ENCODE measurements around the gene SCAMP2.
A peak's percentile ranks its signal among the peaks of the same experiment; 100 is the strongest.

Gene SCAMP2

DNA sequence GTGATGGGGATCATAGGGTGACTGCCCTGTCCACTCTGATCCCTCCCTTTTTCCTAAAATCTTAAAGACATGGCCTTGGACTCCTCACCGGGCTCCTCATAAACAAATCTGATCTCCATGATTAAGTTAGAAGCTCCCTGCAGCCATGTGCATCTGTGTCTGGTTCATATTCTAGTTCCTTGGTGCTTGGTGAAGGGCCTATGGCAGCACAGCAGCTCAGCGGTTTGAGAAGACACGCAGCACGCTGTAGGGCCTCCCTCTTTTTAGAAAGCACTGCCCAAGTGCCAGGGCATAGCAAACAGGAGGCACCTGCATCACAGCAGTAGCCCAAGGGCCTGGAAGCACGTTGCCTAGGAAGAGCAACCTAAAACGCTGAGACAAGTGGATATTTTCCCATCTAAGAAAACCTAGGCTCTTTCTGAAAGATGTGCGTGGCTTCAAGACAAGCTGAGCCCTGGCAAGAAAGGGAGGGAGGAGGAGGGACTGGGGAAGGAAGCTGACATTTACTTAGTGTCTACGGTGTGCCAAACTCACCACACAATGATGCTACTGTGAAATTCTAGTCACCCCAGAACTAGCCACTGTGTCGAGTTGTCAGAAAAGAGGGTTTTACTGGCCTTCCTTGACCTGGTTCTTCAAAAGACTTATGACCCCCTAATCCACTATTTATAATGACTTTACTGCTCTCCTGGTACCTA, 15.3 kb downstream of the SCAMP2 start:
- no peak for DNase-seq (ENCODE audit: low read depth)

DNA sequence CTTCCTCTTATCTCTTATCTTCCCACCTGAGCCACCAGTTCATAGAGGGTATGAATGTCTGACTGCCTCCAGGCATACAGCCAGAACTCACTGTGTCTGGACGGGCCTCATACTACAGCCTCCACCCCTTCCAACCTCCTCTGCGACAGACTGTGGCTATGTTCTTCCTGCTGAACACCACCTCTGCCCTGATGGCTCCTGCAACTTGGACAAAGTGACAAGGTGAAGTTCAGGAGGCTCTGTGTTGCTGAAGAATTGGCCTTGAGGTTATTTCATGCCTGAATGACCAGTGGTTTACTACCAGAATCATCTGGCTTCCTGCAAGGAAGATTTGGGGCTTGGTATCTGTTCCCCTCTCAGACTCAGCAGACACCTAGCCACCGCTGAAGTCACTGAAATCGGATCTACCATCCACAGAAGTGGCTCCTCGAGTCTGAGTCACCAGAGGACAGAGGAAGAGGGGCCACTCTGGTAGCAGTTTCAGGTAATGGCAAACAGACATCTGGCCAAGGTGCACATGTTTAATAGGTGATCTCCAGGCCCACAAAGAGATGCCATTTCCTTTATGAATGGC, 16.0 kb downstream of the SCAMP2 start:
- DNase-seq (ENCODE audit: low read depth), result no peak

DNA sequence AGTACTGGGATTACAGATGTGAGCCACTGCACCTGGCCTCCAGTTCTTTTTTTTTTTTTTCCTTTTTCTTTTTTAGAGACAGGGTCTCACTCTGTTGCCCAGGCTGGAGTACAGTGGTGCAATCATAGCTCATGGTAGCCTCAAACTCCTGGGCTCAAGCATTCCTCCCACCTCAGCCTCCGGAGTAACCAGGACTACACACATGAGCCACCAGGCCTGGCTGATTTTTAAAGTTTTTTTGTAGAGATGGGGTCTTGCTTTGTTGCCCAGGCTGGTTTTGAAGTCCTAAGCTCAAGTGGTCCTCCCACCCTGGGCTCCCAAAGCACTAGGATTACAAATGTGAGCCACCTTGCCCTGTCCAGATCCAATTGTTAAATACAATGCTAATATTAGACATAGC, 16.6 kb downstream of the SCAMP2 start:
- DNase-seq (ENCODE audit: low read depth), result no peak

DNA sequence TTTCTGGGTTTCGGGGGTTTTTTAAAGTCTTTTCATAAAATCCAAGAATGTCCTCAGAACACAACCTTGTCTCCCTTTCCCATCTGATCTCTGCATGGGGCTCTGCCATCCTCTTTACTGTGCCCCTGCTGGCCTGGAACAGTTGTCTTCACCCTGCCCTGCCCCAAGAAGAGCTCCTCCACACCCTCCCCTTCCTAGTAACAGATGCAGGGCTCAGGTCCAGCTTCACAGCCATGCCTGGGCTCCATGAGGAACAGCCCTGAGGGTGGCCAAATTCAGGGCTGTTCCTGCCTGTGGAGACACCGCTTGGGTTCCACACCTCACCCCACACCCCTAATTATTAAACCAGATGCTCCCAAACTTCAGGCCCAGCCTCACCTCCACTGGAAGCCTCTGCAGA, 17.3 kb downstream of the SCAMP2 start:
- no peak for DNase-seq (ENCODE audit: low read depth)

DNA sequence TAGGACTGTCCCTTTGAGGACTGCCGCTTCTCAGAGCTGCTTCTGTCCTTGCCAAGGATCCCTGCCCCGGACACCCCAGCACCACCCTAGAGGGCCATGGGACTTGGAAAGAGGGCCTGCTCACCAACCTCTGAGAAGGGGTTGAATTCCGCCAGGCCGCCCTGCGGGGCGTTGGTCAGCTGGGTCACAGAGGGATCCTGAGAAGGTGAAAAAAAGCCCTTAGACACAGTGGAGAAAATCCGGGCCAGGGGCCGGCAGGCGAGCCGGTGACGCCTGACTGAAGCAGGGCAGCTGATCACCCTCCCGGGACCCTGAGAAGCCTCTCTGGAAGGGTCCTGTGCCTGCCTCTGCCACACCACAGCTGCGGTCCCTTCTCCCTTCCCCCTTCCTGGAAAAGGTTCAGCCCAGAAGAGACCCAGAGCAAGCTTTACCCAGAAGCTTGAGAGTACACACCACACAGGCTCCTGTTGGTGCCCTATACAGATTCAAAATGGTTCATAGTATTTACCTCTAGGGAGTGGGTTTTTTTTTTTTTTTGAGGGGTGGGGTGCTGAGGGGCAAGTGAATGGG, 18.6 kb downstream of the SCAMP2 start:
- DNase-seq (ENCODE audit: low read depth), result no peak

DNA sequence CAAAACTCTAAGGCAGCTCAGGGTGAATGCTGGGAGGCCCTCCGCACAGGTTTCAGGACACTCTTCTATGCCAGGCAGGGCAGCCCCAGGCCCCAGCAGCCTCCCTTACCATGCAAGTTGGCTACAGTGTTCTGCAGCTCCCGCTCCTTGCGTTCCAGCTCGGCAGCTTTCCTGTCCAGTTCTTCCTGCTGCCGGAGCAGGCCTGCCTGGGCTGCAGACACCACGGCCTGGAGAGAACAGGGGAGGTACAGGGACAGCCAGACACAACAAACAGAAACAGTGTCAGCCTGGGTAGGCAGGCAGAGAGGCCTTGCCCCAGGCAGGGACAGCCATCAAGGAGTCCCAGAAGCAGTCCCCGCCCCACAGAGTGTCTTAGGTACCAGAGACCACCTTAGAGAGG, 21.2 kb downstream of the SCAMP2 start:
- DNase-seq (ENCODE audit: low read depth), result no peak

DNA sequence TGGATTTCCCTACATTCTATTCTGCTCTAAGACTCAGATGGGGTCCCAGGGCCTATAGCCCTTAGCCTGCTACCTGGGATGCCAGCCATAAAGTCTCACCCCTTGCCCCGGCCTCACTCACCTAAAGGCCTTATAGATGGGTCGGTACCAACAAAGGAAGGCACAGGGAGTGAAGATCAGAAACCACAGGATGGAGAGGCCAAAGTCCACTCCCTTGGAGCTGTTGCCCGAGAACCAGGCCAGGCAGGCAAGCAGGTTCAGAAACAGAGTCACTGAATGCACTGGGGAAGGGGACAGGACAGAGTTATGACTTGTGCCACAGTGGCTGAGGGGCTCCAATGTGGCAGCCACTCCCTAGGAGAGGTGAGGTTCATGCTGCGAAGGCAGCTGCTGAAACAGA, 22.8 kb downstream of the SCAMP2 start:
- no peak for DNase-seq (ENCODE audit: low read depth)

DNA sequence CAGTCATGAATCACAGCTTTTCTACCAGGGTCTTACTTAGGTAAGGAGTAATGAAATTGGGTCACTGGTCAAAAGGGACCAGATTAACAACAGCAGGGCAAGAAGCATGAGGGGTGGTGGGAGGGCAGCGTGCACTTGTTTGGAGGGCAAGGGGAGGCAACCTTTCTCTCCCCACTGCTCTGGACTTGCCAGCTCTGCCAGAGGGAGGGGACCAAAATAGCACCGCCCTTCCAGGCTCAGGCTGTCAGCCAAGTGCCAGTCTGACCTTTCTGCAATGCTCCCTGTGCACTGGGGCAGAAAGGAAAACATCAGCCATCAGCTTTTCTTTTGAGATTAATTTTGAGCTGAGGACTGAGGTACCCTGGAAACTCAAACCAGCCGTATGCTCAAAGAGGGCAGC, 25.7 kb downstream of the SCAMP2 start:
- no peak for DNase-seq (ENCODE audit: low read depth)

DNA sequence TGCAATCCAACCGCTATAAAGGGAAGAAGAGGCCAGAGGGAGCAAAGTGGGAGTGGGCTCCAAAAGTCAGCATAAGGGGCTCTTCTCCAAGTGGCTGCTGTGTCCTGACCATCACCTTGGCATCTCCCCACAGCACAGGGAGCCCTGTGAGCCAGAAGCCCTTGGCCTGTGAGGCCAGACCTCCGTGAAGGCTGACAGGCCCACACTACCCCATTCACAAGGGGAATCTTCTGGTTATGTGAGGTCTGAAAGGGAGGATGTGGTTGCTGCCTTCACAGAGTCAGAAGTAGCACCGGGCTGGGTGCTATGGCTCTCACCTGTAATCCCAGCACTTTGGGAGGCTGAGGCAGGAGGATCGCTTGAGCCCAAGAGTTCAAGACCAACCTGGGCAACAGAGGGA, 27.6 kb downstream of the SCAMP2 start:
- no peak for DNase-seq (ENCODE audit: low read depth)

DNA sequence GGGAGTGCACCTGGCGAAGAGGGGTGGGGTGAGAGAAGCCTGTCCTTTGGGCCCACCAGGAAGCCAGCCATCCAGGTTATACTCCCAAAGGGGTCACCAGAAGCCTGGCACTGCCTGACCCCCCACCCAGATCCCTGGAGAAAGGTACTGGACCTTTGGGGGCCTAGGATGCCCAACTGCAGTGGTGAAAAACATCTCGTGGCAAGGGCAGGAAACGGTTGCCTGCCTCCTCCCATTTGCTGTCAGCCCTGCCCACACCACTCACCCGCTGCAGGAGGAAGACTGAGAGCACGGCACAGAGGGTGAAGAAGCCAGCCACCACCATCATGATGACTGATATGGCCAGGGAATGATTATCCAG, 28.0 kb downstream of the SCAMP2 start:
- no peak for DNase-seq (ENCODE audit: low read depth)

DNA sequence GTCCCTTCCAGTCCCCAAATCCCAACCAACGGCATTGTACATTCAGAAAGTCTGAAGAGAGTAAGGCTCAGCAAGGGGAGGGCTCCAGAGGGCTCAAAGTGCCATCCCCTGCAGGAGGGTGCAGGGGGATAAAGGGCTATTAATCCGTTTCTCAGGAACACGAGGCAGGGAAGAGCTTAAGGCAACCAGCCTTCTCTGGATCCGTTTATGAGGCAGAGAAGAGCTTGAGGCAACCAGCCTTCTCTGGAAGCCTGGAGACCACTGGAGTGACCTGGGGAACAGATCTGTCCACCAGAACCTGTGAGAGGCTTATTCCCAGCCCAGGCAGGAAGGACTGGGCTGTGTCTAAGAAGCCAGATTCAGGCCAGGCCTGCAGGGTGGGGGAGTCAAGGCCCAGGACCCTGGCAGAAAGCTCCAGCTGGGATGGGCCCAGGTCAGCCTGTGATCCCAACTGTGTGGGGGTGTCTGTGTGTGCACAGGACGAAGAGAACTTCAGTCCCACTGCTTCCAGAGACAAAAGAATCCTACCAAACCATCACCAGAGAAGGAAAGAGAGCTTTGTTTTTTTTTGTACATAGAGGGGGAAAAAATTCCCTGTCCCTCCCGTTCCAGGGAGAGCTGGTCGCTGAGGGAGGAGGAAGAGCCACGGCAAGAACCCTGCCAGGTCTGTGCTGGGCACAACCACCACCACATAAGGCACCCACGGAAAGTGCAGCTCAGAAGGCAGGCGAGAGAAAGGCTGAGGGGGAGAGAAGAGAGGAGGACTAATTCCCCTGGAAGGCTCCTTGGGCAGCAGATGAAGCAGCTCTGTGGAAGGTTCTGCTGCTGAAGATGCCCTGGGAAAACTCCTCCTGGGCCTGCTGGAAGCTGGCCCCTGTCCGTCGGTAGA, 28.6 kb downstream of the SCAMP2 start:
- no peak for DNase-seq (ENCODE audit: low read depth)

DNA sequence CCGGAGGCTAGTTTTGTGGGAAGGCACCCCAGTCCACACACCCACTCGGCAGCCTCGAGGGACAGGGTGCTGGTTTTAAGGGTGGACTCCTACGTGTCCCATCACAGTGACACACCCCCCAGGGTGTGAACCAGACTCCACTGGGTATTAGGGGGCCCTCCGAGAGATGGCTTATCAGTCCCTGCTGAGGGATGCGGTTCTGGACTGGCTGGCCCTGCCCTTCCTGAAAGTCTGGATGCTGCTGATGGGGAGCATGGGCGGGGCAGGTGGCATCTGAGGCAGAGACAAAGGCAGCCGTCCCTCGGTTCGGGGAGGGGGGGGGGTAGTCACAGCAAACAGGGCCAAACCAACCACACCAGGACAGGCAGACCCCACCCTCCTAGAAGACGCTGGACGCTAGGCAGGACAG, 29.3 kb downstream of the SCAMP2 start:
- no peak for DNase-seq (ENCODE audit: low read depth)

DNA sequence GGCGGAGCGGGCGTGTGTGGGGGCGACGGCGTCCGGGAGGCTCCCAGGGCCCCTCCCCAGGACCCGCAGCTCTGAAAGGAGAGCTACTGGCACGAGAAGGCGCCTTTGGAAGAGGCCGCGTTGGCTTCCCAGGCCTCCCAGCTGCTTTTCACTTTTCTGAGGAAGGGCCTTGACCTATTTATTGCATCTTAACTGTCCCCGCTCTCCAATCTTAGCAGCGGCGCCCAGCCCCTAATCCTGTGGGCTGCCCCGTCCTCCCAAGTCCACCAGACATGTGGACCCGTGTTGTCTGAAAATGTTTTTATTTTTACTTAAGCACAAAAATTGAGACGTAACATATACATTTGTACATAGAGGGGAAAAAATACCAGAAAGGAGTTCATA, 29.7 kb downstream of the SCAMP2 start:
- no peak for DNase-seq (ENCODE audit: low read depth)

DNA sequence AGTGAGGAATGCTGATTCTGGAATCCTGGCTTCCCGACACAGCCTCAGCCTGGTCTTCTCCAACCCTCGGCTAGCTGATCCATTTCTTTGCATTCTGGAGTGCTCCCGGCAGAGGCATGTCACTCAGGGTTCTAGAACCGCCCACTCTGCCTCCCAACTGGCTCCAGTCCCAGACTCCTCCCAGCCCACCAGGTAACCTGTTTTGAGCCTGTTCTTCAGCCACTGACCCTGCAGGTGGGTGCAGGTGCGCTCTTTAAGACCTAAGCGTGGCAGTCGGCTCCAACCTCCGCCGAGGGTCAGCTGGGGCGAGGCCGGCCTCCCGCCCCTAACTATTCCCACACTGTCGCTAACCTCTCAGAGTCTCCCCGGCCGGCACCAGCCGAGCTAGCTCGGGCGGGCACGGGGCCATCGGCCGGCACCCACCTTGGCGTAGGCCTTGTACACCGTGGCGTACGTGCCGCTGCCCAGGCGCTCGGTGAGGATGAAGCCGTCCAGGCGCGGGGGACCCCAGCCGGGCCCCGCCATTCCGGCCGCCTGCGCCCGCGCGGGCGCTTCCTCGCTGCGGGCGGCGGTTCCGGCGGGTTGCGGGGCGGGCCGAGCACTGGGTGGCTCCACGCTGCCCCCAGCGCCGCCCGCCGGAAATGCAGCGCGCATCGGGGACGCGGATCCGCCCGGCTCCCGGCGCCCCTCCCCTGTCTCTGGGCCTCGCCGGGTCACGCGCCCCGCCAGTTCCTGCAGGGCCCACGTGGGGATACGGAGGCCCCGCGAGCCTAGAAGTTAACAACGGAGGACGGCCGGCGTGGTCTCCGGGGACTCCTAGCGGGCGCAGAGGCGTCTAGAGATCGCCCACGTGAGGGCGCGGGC, 30.4 kb downstream of the SCAMP2 start, which contains the start of gene ULK3:
TSS of gene ULK3 (minus strand) at position 576 of the 864 bp plus-strand sequence. CDS start at position 525, 51 bp downstream.
- peak; percentile 31 for DNase-seq (ENCODE audit: low read depth)

DNA sequence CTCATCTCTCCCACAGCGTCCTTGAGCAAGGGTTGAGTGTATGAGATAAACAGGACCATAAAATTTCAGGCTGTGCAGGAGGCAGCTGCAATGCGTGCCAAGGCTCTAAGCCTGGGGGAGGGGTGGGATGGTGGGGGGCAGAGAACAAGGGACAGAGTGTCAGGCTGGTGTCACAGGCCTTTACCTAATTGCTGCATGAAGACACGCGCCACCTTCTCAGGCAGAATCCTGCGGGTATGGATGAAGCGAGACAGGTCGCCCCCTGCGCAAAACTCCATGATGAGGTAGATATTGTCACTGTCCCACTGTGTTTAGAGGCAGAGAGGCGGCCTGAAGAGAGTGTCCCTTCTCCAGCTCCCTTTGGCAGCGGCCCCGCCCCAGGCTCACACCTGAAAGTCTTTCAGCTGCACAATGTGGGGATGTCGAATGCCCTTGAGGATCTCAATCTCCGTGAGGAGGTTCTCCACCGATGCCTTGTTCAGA, 31.2 kb downstream of the SCAMP2 start:
- DNase-seq (ENCODE audit: low read depth), result no peak

DNA sequence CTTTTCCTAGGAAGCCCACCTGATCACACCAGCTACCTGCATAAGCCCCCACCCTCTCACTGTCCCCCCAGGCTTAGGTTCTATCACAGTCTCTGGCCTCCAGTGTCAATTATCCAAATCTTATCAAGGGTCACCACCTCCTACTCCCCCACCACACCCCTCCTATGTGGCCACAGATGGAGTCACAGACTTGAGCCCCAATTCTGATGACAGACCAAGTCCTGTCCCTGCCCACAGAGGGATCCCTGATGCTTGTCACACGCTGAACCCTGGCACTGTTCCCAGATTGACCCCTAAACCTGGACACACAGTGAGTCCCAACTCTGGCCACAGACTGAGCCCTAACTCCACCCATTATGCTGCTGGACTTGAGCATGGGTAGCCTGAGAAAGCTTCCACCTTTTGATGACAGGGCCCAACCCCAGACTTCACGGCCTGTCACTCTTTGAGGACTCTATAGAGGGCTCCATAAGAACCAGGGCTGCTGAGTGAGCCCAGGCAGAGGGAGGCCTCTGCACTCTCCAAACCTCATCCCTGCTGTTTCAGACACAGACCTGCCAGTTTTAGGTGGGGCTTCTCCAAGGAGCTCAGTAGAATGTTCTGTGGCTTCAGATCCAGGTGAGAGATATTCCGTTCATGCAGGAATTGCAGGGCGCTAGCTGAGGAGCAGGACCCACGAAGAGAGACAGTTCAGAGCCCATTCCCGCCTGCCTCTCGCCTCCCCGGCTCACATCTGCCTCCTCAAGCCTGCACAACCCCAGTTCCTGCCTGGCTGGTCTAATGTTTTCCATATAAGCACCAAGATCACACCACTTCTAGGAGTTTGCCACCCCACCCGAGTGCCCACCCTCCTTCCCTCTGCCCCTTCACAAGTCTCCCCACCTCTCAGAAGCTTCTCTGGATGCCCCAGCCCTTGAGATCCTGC, 32.1 kb downstream of the SCAMP2 start:
- DNase-seq (ENCODE audit: low read depth), result no peak

DNA sequence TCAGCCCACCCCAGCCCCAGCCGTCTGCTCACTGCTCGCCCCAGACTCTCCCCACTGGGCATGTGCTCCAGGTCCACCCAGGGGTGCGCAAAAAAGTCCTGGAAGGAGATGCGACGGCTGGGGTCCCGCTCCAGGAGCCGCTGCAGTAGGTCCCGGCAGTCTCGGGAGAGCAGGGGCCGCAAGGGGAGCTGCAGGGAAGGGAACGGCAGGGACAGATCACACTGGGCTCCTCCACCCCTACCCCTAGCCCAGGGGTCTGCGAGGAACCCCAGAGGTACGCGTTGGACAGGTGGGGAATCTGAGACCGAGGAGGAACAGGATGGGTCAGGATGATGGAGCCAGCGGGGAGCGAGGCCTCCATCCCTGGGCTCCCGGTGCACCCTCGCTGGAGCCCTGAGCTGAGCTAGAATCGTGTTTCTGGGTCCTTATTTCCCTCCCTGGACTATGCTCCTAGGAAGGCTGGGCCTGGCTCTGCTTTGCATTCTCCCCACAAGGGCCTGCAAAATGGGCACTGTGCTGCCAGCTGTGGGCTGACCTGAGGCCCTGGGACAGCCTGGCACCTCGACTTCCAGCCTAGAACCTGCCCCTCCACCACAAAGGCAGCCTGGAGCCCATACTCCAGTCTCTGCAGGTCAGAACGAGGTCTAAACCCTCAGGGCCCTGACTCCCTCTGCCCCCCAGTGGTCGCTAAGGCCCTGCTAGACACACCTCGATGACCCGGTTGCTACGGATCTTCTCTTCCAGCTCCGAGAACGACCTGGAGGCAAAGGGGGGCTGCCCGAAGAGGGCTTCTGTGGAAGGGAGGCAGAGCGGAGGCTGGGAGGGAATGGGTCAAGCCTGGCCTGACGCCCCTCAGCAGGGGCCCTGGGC, 33.4 kb downstream of the SCAMP2 start:
- DNase-seq (ENCODE audit: low read depth), result no peak

DNA sequence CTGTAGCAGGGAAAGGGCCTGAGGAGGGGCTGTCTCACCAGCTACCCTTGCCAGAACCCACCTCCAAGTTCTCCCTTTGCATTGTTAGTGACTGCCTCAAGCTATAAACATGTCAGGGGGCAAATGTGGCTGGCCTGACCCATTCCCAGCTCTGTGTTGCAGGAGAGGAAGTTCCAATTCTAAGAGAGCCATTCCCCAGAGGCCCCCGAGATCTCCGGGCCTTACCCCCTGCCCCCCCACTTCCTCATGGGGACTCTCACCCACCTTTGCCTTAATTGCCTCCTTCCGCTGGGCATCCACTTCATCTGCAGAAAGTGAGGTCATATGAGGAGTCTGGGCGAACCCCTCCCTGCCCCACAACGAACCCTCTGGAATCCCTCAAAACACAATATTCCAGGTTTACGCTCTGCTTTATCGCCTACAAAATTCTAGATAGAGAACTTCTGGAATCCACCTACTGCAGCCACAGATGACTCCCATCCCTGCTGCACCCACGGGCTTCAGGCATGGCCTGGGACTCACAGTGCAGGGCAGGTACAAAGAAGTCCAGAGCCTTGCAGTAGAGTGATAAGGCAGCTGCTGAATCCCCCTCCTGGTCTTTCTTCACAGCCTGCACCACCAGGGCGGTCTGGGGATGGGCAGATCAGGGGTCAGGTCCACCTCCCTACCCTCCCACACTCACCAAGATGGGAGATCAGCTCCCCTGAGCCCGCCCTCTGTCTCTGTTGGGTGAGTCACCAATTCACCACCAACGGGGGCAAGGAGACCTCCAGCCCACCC, 34.2 kb downstream of the SCAMP2 start:
- DNase-seq (ENCODE audit: low read depth), result no peak

DNA sequence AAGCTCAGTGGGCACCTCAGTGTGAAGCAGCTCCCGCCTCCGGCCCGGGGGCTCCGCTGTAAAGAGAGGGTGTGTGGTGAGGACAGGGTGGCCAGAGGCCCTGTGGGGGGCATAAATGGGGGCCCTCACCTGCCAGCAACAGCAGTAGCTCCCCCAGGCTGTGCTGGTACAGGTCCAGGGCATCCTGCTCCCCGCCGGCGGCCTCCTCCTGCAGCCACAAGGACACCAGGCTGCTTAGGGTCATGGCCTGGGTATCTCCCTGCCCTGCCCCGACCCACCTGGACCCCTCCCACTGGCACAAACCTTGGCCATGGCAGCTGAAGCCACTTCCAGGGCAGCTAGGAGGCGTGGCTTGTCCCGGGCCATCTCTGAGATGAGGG, 35.0 kb downstream of the SCAMP2 start:
- DNase-seq (ENCODE audit: low read depth), result no peak

Measured in HS-5 (cell line).